Measurements from ENCODE around the gene PRAMEF4.
"Not testable (repeated sequence)": the region's sequence is repeated elsewhere in the genome, so short reads cannot be mapped to it uniquely, and the experiment has no call there.

PRAMEF4 gene

GRCh38 chr1:12886101-12886500 lies at the start of gene PRAMEF4:
PRAMEF4 (minus strand) TSS chr1:12886201; CDS start chr1:12883394, 2,807 bp downstream.
- in situ Hi-C loops (cut with MboI; ENCODE audit: low sequenced_read_pairs), result not testable (repeated sequence)

GRCh38 chr1:12924368-12924767 lies 38.4 kb upstream of the PRAMEF4 start:
- in situ Hi-C loops (cut with MboI; ENCODE audit: low sequenced_read_pairs), result not testable (repeated sequence)

GRCh38 chr1:12921749-12922148 lies 35.7 kb upstream of the PRAMEF4 start:
- in situ Hi-C loops (cut with MboI; ENCODE audit: low sequenced_read_pairs), result not testable (repeated sequence)

- in situ Hi-C loops (cut with MboI; ENCODE audit: low sequenced_read_pairs), result not testable (repeated sequence)
Observed at GRCh38 chr1:12916310-12916709, 30.3 kb upstream of the PRAMEF4 start, which contains the start of gene PRAMEF7. PRAMEF7 (plus strand) TSS chr1:12916610; CDS start chr1:12917693, 1,083 bp downstream.

GRCh38 chr1:12903793-12904572 lies 18.0 kb upstream of the PRAMEF4 start:
- in situ Hi-C loops (cut with MboI; ENCODE audit: low sequenced_read_pairs), result not testable (repeated sequence)

GRCh38 chr1:12899186-12899585 lies 13.2 kb upstream of the PRAMEF4 start:
- in situ Hi-C loops (cut with MboI; ENCODE audit: low sequenced_read_pairs), result not testable (repeated sequence)

GRCh38 chr1:12898170-12898569 lies 12.2 kb upstream of the PRAMEF4 start, which contains the start of gene PRAMEF10:
PRAMEF10 (minus strand) TSS chr1:12898270; CDS start chr1:12895847, 2,423 bp downstream.
- in situ Hi-C loops (cut with MboI; ENCODE audit: low sequenced_read_pairs), result not testable (repeated sequence)

- in situ Hi-C loops (cut with MboI; ENCODE audit: low sequenced_read_pairs), result not testable (repeated sequence)
Observed at GRCh38 chr1:12878453-12878852, 7.5 kb downstream of the PRAMEF4 start.

- in situ Hi-C loops (cut with MboI; ENCODE audit: low sequenced_read_pairs), result not testable (repeated sequence)
Observed at GRCh38 chr1:12863131-12863880, 22.7 kb downstream of the PRAMEF4 start.

GRCh38 chr1:12856786-12857185 lies 29.2 kb downstream of the PRAMEF4 start, which contains the start of gene PRAMEF2:
PRAMEF2 (plus strand) TSS chr1:12857086; CDS start chr1:12859010, 1,924 bp downstream.
- in situ Hi-C loops (cut with MboI; ENCODE audit: low sequenced_read_pairs), result not testable (repeated sequence)

GRCh38 chr1:12851779-12852178 lies 34.2 kb downstream of the PRAMEF4 start:
- in situ Hi-C loops (cut with MboI; ENCODE audit: low sequenced_read_pairs), result no loop called here

GRCh38 chr1:12848620-12849019 lies 37.4 kb downstream of the PRAMEF4 start, which contains the start of gene HNRNPCL1:
HNRNPCL1 (minus strand) TSS chr1:12848720; CDS start chr1:12848289, 431 bp downstream.
- in situ Hi-C loops (cut with MboI; ENCODE audit: low sequenced_read_pairs), result not testable (repeated sequence)

- in situ Hi-C loops (cut with MboI; ENCODE audit: low sequenced_read_pairs), result not testable (repeated sequence)
Observed at GRCh38 chr1:12833251-12833650, 52.8 kb downstream of the PRAMEF4 start.

- in situ Hi-C loops (cut with MboI; ENCODE audit: low sequenced_read_pairs), result not testable (repeated sequence)
Observed at GRCh38 chr1:12831310-12831709, 54.7 kb downstream of the PRAMEF4 start, which contains the start of gene PRAMEF11. PRAMEF11 (minus strand) TSS chr1:12831410; CDS start chr1:12828789, 2,621 bp downstream.
